Adipocyte (in vitro differentiated cells): Measurements from ENCODE around the gene KLK8.
"Not testable (repeated sequence)": the region's sequence is repeated elsewhere in the genome, so short reads cannot be mapped to it uniquely, and the experiment has no call there.

Source experiments
- DNase-seq: peaks from one replicate; pipeline ENCODE4 v3.0.0-alpha.2; 2015; ENCODE audit warnings: low read depth
- H3K27me3 ChIP-seq: replicated peaks from 2 replicates; pipeline ENCODE4 v1.7.0; 2013; ENCODE audit warnings: mild to moderate bottlenecking, low read length, moderate library complexity; ENCODE audit not compliant: control insufficient read depth, insufficient read depth
- H3K36me3 ChIP-seq: 2 replicates; pipeline ENCODE4 v1.7.0; 2013; ENCODE audit warnings: low read length, mild to moderate bottlenecking, moderate library complexity; ENCODE audit not compliant: control insufficient read depth, insufficient read depth, severe bottlenecking
- H3K4me1 ChIP-seq: 2 replicates; pipeline ENCODE4 v1.7.0; 2013; ENCODE audit warnings: mild to moderate bottlenecking, low read length, moderate library complexity; ENCODE audit not compliant: control insufficient read depth, insufficient read depth
- H3K4me3 ChIP-seq: 2 replicates; pipeline ENCODE4 v1.7.0; 2013; ENCODE audit warnings: mild to moderate bottlenecking, low read length, moderate library complexity
- H3K9ac ChIP-seq: 2 replicates; pipeline ENCODE4 v1.7.0; 2013; ENCODE audit warnings: mild to moderate bottlenecking, low read length, moderate library complexity
- H3K9me3 ChIP-seq: 2 replicates; pipeline ENCODE4 v1.7.0; 2013; ENCODE audit warnings: mild to moderate bottlenecking, low read length, moderate library complexity; ENCODE audit not compliant: control insufficient read depth

Gene KLK8

DNA sequence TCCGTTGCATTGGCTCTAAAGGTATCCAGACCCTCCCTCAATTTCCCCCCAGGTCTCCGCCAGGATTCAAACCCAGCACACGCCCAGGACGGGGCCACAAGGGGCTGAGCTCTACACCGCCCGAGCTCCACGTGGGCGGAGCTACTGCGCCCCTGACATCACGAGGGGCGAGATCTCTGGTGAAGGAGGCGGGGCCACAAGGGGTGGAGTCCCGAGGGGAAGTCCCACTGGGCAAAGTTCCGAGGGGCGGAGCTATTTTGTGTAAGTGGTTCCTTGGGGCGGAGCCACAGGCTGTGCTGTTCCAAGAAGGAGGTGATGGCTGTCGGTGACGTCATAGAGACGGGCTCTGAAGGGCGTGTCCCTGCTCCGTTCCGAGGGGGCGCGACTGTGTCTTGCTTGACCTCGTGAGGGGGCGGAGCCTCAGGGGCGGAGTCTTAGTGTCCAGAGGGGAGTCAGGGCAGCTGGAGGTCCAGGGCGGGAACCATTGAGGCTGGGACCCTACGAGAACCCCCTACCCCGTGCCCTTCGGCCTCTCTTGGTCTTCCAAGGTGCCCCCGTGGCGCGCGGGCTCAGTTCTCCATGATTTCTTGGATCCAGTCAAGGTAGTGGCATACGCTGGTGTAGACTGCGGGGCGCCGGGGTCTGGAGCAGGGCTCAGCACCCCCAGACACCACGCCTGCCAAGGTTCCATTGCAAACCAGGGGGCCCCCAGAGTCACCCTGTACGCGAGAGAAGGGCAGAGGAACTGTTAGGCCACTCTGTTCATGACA lies 1.3 kb upstream of the KLK8 start:
- peaks cover 27% of the 10 kb centered on the region for H3K27me3 ChIP-seq
- no peak overlapping the region for H3K9ac ChIP-seq
- no peaks in the 10 kb centered on the region for H3K36me3 ChIP-seq
- no peak overlapping the region for H3K4me3 ChIP-seq
- no peaks in the 10 kb centered on the region for H3K4me1 ChIP-seq
- no peak for DNase-seq
- H3K9me3 ChIP-seq, result no peaks in the 10 kb centered on the region

DNA sequence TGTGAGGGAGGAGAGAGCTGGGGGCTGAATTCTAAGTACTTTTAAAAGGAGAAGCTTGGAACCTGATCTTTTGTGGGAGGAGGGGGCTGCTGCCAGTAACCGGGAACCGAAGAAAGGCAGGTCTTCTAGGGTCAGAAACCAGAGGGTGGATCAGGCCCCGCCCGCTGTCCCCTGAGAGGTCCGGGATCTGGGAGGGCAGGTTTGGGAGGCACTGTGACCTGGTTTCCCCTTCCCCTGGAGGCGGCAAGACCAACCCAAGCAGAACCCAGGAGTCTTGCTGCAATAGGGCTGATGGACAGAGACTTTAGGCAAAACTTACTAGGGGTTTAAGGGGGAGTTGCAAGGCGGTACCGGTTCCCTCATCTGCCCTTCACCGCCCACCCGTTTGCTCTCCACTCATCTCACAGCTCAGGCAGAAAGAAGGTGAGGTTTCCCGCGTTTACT lies 707 bp upstream of the KLK8 start:
- H3K9me3 ChIP-seq, result no peaks in the 10 kb centered on the region
- no peaks in the 10 kb centered on the region for H3K4me1 ChIP-seq
- H3K27me3 ChIP-seq, result peaks cover 21% of the 10 kb centered on the region
- no peaks in the 10 kb centered on the region for H3K36me3 ChIP-seq
- no peak for DNase-seq
- no peak overlapping the region for H3K4me3 ChIP-seq
- no peak overlapping the region for H3K9ac ChIP-seq

DNA sequence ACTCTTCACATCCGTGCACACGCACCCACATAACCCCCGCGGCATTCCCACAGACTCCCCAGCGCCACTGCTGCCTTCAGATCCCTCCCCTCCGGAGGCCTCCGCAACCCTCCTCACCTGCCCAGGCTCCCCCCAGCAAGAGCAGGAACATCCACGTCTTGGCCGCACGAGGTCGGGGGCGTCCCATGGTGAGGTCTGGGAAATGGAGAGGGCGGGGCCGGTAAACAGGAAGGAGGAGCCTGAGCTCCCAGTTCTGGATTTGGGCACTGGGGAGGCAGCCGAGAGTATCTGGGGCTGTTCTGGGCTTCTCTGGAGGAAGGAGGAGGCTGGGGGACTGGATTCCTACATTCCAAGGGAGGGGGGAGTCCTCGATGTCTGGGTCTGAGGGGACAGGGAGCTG lies 423 bp downstream of the KLK8 start:
- Histone ChIP-seq H3K4me1 (no peaks in the 10 kb centered on the region), H3K4me3 (no peak overlapping the region), H3K9ac (no peak overlapping the region), H3K36me3 (no peaks in the 10 kb centered on the region), H3K9me3 (no peaks in the 10 kb centered on the region), H3K27me3 (peaks cover 19% of the 10 kb centered on the region)
- DNase-seq, result no peak

DNA sequence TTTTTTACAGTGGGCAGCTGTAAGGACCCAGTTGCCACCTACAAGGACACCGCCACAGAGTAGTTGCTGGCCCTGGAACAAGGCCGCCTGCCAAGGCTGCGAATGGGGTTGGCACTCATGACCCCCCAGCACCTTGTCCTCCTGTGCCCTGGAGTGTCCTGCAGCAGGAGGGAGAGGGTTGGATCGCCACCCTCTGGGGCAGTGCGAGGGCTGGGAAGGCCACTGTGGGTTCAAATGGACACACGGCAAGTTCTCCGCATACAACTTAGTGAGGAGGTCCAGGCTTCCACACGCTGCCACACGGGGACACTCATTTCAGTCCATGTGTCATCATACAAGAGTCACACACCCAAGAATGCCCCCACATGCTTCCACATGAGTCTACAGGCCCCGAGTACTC lies 978 bp downstream of the KLK8 start:
- Histone ChIP-seq H3K36me3 (no peaks in the 10 kb centered on the region), H3K9ac (no peak overlapping the region), H3K9me3 (no peaks in the 10 kb centered on the region), H3K4me3 (no peak overlapping the region), H3K27me3 (peaks cover 19% of the 10 kb centered on the region), H3K4me1 (no peaks in the 10 kb centered on the region)
- DNase-seq, result no peak

DNA sequence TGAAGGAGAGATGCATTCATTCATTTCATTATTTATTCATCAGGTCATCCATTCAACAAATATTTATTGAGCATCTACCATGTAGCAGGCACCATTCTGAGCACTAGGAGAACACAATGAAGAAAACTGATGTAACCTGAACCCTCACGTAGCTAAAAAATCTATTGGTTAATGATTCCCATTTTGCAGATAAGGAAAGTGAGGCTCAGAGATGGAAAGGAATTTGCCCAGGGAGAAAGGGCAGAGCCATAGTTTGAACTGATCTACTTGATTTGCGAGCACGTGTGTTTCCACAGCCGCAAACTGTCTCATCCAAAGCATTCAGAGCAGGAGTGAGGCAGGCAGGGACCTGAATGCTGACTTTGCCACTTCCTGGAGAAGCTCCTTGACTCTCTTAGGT lies 2.7 kb downstream of the KLK8 start:
- Histone ChIP-seq H3K9me3 (no peaks in the 10 kb centered on the region), H3K4me3 (no peak overlapping the region), H3K4me1 (no peaks in the 10 kb centered on the region), H3K36me3 (no peaks in the 10 kb centered on the region), H3K27me3 (peaks cover 19% of the 10 kb centered on the region), H3K9ac (no peak overlapping the region)
- DNase-seq, result no peak

DNA sequence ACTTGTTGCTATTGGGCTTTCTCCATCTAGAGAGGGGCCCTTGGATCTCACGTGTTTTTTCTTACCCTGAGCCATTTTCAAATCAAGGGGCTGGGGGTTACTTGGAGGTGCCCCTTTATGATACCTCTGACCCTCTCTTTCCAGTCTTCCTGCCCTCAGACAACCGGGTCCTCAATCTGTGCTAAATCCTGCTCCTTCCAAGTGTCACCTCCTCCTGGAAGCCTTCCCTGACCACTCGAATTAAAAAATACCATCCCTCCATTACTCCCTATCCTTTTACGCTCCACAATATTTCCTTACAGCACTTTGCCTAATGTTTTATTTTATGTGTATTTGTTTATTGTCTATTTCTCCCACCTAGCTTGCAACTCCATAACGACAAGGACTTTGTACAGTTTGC lies 3.3 kb downstream of the KLK8 start:
- H3K36me3 ChIP-seq, result no peaks in the 10 kb centered on the region
- H3K4me3 ChIP-seq, result no peak overlapping the region
- H3K27me3 ChIP-seq, result peaks cover 19% of the 10 kb centered on the region
- H3K4me1 ChIP-seq, result no peaks in the 10 kb centered on the region
- H3K9ac ChIP-seq, result no peak overlapping the region
- H3K9me3 ChIP-seq, result no peaks in the 10 kb centered on the region
- no peak for DNase-seq

DNA sequence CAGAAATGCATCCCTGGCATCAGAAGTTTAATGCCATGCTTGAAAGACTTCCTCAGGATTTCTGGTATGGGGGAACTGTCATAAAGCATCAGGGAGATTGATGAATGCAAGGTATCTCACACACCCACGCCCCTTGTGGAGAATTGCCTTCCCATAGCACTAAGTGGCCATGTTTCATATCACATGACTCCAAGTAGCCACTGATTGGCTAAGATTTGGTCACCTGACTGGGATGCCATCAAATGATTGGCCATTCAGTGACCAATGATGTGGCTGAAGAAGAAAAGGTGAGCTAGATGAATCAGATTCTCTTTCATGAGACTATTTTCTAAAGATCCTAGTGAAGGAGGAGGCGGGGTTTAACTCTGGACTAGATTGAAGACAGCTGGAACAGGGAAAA lies 7.3 kb downstream of the KLK8 start:
- H3K4me3 ChIP-seq, result no peak overlapping the region
- no peaks in the 10 kb centered on the region for H3K4me1 ChIP-seq
- H3K27me3 ChIP-seq, result peaks cover 11% of the 10 kb centered on the region
- no peak for DNase-seq
- no peaks in the 10 kb centered on the region for H3K36me3 ChIP-seq
- no peak overlapping the region for H3K9ac ChIP-seq
- H3K9me3 ChIP-seq, result no peaks in the 10 kb centered on the region

DNA sequence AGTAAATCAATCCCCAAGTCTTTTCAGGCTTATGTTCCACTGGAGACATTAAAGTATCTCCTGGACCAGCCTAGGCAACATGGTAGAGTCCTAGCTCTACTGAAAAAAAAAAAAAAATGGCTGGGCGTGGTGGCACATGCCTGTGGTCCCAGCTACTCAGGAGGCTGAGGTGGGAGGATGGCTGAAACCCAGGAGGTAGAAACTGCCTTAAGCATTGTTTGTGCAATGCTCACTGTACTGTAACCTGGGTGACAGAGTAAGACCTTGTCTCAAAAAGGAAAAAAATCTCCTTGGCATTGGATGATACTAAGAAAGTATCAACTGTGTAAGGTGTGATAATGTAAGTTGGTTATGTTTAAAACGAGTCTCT lies 8.8 kb downstream of the KLK8 start:
- Histone ChIP-seq H3K36me3 (no peaks in the 10 kb centered on the region), H3K9me3 (no peaks in the 10 kb centered on the region), H3K9ac (no peak overlapping the region)

DNA sequence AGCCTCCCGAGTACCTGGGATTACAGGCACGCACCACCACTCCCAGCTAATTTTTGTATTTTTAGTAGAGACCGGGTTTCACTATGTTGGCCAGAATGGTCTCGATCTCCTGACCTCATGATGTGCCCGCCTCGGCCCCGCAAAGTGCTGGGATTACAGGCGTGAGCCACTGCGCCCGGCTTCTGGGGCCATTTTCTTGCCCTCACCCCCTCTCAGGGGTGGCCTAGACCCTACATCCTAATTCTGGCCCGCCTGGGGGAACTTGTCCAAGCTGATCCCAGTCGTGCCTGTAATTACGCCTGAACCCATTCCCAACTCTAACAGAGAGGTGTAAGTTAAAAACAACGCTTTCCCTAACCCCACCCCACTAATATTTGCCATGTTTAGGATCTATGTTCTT lies 17.0 kb downstream of the KLK8 start:
- DNase-seq, H3K9me3 ChIP-seq, H3K9ac ChIP-seq, H3K36me3 ChIP-seq, H3K4me3 ChIP-seq, H3K4me1 ChIP-seq: not testable (repeated sequence)
- peaks cover 20% of the 10 kb centered on the region for H3K27me3 ChIP-seq

More for the DNA sequence above, 8.8 kb downstream of the KLK8 start:
- H3K4me3 ChIP-seq, result no peak overlapping the region
- no peaks in the 10 kb centered on the region for H3K4me1 ChIP-seq
- peaks cover 3% of the 10 kb centered on the region for H3K27me3 ChIP-seq
- DNase-seq, result no peak

DNA sequence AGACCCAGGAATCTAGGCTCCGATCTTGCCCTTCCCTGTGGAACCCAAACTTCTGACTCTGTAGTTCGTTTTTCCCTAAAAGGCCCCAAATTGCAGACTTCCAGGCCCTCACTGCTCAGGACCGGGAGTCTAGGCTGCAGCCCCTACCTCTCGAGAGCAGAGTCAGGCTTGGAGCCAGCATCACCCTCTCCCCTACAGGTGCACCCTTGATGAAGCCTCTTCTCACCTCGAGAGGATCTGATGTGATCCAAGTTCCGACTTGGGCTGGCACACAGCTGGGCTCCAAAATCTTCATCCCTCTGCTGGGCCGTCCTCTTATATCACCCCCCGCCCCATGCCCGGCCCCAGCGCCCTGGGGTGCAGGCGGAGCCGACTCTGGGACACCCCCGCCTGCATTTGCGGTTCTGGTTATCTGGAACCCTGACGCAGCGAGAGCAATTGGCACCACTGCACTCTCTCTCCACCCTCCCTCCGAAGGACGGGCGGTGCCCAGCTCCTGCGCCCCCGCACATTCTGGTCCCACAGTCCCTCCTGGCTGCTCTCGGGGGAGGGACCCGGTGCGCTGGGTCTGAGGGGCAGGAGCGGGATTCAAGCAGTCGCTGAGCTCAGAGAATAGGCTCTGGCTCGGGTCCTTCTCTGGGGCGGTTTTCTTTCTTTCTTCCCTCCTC lies 17.6 kb downstream of the KLK8 start, which contains the start of gene KLK7:
Gene KLK7, minus strand, starts transcription at position 293 of the 668 bp plus-strand sequence. CDS start 1,518 bp downstream, outside the sequence.
- no peak for DNase-seq
- Histone ChIP-seq H3K9me3 (no peaks in the 10 kb centered on the region), H3K9ac (no peak within 1 kb of the TSS), H3K4me1 (no peaks in the 10 kb centered on the region), H3K4me3 (no peak within 1 kb of the TSS), H3K36me3 (no peaks in the 10 kb centered on the region), H3K27me3 (peaks cover 24% of the 10 kb centered on the region)

DNA sequence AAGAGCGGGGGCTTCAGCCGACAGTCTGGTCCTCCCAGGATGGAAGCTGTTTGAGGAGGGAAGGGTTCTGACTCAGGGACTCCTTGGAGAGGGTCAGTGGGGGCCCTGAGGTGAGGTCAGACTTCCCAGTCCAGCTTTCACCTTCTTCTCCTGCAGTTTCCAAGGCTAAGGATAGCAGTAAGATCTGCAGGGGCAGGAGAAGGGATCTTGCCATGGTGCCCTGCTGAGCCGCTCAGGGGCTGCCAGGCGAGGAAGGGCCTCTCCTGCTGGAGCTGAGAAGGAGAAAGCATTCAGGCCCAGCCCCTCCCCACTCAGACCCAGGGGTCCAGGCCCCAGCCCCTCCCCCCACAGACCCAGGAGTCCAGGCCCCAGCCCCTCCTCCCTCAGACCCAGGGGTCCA lies 19.2 kb downstream of the KLK8 start:
- Histone ChIP-seq H3K9ac (no peak overlapping the region), H3K4me3 (no peak overlapping the region), H3K4me1 (no peaks in the 10 kb centered on the region), H3K9me3 (no peaks in the 10 kb centered on the region), H3K27me3 (peaks cover 25% of the 10 kb centered on the region), H3K36me3 (no peaks in the 10 kb centered on the region)
- DNase-seq, result no peak
